ENCODE results near the gene IPO7. TPM values are rescaled to one million over a fixed set of nuclear protein-coding genes. Genes with fewer than 3 reads are reported as not detected.

IPO7 gene
- total RNA-seq, 4 donors from 2014 or later = 54.1 to 114 (median 75.5) TPM

DNA sequence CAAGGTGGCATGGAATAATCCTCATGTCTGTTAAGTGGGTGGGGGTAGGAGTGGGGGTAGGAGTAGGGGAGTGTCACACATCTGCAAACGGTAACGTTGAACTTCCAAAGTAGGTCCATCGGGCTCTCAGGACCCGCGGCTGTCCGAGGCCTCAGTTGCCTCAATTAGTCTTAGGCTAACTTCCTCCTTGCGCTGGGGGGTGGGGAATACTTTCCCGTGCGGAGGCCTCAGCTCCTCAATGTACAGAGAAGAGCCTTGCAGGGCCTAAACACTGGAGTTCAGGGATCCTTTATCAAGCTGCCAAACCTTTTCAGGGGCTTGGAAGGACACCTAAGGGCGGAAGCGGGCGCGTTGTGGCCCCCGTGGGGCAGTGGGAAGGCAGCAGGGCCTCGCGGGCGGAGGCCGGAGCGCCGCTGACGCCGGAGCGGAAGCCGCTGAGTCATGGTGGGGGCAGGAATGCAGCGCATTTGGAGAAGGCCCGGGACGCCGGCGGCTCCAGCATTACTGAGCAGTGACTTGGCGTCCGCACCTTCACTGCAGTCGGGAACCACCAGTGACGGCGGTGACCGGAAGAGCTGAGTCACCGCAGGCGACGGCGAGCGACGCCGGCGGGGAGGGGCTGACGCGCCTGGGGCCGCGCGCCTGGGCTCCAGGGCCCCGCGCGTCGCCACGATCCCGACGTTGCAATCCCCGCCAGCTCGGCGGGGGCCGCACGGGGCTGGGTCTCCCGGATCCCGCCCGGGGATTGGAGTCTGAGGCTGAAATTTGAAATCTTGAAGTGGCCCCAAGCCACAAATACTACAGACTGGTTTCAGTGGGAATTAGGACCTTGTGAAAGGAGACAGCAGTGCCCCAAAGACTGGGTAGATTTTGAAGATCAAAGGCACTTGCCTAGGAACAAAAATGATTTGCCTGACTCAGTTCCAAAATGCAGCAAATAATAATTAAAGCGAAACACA lies 20.2 kb upstream of the IPO7 start:
- TF ChIP-seq, protein P1, sequence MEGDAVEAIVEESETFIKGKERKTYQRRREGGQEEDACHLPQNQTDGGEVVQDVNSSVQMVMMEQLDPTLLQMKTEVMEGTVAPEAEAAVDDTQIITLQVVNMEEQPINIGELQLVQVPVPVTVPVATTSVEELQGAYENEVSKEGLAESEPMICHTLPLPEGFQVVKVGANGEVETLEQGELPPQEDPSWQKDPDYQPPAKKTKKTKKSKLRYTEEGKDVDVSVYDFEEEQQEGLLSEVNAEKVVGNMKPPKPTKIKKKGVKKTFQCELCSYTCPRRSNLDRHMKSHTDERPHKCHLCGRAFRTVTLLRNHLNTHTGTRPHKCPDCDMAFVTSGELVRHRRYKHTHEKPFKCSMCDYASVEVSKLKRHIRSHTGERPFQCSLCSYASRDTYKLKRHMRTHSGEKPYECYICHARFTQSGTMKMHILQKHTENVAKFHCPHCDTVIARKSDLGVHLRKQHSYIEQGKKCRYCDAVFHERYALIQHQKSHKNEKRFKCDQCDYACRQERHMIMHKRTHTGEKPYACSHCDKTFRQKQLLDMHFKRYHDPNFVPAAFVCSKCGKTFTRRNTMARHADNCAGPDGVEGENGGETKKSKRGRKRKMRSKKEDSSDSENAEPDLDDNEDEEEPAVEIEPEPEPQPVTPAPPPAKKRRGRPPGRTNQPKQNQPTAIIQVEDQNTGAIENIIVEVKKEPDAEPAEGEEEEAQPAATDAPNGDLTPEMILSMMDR (IDR thresholded peaks at IDR 0.05; ENCODE audit: low read depth) = no peak

DNA sequence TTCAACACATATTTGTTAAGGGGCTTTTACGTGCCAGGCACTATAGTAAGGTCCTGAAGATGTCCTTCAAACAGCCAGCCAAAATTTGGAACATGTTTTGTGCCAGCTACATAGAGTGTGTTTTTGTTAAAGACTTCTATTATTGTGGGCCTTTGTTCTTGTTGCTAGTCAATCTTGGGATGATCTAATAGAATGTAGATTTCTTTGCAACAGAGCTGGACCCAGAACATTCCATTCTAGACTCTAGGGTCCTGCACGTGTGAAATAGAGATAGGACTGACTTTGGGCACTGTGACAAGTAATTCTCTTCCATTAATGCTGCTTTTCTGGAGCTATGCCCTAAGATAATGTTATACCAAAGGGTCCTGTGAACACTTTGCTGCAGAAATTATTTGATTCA lies 16.9 kb upstream of the IPO7 start:
- TF ChIP-seq, protein P1 (IDR thresholded peaks at IDR 0.05; ENCODE audit: low read depth) = no peak

DNA sequence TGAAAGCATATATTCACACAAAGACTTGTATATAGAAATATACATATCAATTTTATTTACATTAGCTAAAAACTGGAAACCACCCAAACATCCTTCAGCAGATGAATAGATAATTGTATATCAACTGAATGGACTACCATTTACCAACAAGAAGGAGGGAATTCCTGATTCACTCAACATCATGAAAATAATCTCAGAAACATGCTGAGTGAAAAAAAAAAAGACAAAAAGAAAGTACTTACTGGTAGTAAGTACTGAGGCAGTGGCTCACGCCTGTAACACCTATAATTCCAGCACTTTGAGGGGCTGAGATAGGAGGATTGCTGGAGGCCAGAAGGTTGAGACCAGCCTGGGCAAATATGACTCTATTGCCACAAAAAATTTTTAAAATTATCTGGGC lies 7.4 kb upstream of the IPO7 start:
- TF ChIP-seq, protein P1 (IDR thresholded peaks at IDR 0.05; ENCODE audit: low read depth) = no peak

DNA sequence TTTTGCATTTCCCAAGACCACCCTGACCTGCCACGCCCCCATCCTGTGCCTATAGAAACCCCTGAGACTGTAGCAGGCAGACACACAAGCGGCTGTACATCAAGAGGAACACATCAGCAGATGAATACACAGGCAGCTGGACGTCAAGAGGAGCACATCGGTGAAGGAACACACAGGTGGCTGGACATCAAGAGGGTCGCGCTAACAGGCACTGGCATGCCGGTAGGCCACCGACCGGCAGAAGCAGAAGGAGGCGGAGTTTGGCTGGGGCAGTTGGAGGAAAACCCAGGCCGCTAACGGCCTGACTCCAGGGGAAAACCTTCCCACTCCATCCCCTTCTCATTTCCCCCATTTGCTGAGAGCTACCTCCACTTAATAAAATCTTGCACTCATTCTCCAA lies 5.4 kb upstream of the IPO7 start:
- TF ChIP-seq, protein P1 (IDR thresholded peaks at IDR 0.05; ENCODE audit: low read depth) = no peak

DNA sequence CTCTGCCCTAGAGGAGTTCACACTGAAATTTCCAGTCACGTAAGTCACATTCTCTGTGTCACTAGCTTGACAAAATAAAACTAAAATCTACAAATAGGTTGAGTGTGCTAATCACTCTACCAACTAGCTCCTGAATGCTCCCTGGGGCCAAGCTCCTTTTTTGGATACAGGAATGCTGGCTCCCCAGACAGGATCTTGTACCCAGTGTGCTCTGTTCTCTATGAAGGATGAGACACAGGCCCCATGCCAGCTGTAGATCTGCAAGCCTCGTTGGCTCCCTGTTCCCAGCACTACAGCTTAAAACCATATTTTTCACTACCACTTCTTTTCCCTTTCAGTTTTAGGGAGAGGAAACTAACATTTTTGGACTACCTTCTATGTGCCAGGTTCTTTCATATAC lies 3.7 kb upstream of the IPO7 start:
- TF ChIP-seq, protein P1 (IDR thresholded peaks at IDR 0.05; ENCODE audit: low read depth) = no peak

DNA sequence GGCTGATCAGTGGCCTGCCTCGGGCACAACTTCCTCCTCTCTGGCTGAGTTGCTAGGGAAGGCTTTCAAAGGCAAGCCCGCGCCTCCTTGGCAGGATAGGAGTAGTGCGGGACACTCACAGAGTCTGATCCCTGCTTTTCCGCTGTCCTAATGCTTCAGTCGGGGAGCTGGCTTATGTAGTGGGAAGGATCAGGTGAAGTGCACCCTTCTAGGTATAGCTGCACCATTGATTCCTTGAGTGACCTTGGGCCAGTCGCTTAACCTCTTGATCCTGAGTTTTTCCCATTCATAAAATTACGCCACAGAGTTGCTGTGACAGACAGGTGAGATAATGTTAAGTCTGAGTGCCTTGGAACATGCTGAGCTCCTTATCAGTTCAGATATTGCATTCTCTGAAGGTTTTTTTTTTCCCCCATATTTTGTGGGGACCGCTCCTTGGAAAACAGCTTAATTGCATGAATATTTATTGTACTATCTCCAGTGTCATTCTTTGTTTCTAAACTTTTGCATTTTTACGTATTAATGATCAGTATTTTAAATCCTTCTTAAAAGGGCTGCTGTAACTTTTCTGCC lies 961 bp downstream of the IPO7 start:
- TF ChIP-seq, protein P1 (IDR thresholded peaks at IDR 0.05; ENCODE audit: low read depth) = no peak

DNA sequence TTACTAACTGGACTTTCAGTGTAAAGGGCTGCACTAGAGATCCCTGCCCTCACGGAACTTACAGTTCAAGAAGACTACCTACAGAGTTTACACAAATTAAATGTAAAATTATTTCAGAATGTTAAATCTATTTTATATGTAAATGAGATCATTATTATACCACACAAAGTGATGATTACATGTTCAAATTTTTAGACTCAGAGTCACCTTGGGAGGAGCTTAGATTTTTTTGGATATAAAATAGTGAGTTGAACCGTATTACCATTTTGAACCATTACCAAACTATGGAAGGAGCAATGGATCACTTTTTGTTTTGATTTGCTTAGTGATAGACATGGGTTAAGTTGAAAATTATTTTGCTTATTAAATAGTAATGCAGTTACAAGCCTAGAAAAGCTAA lies 1.6 kb downstream of the IPO7 start:
- TF ChIP-seq, protein P1 (IDR thresholded peaks at IDR 0.05; ENCODE audit: low read depth) = no peak
